Urinary bladder (tissue), 4 donors: Measurements from ENCODE around the gene CFAP300. TPM values are rescaled to one million over a fixed set of nuclear protein-coding genes. Genes with fewer than 3 reads are reported as not detected.

Source experiments
- DNase-seq: peaks from one replicate; pipeline ENCODE4 v3.0.0-alpha.2; 2015; ENCODE audit errors: extremely low spot score
- H3K27ac ChIP-seq: one replicate; pipeline ENCODE4 v1.5.1; 2013; ENCODE audit warnings: low read depth, mild to moderate bottlenecking, moderate library complexity
- H3K36me3 ChIP-seq: one replicate; pipeline ENCODE4 v1.6.1; 2013; ENCODE audit warnings: mild to moderate bottlenecking, moderate library complexity; ENCODE audit not compliant: insufficient read depth
- H3K4me1 ChIP-seq: one replicate; pipeline ENCODE4 v1.6.1; 2013; ENCODE audit warnings: mild to moderate bottlenecking, moderate library complexity; ENCODE audit not compliant: insufficient read depth
- H3K4me3 ChIP-seq: one replicate; pipeline ENCODE4 v1.5.1; 2013; ENCODE audit warnings: low read depth, low read length
- WGBS: extraction: QIAGEN DNeasy Blood & Tissue Kit; methylation state at CpG from one replicate; pipeline ENCODE4 v1.1.7; 2013; 5-methylcytosine and 5-hydroxymethylcytosine counted together
- polyA plus RNA-seq: library from polyadenylated mRNA; stranded (reverse); fragments of 200-250 nt; gene quantifications from one replicate; pipeline ENCODE4 v1.2.3, GENCODE V29; 2013
- small RNA-seq: library from RNA; depleted of rRNA; stranded (forward); fragments of <200 nt; gene quantifications from one replicate; pipeline ENCODE3, GENCODE V24; 2014
- total RNA-seq: library from RNA; depleted of rRNA; stranded (reverse); fragments of >200 nt; gene quantifications from one replicate; pipeline ENCODE4 v1.2.3, GENCODE V29; 2014
- donor health status: healthy with polysubstance abuse.
- donor health status: healthy.

CFAP300 gene
- total and polyA plus RNA-seq, 2 donors, result 3.7 to 5.9 TPM

DNA sequence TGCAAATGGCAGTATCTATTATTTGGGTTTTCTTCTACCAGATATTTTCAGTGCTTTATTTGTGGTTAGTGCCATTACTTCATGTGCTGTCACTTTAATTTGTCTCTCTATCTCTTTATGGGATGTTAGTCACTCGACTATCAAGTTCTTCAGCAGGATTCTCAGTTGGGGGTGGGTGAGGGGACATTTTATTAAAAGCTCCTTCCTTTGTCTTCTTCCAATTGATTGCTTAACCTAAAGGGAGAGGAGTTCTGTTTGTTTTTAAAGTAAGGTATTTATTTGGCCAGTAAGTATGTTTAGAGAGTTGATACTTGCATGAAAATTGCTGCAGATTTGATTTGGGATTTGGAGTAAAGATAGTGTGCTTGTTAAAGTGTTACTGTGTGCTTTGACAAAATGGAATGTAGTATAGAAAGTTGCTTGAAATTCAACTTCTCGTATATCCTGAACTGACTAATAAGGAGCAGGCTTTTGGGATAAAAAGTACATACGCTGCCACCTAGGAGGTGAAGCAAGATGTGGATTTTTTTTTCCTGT is 73.3 kb downstream of the CFAP300 start:
- Histone ChIP-seq H3K36me3 (no peaks in the 10 kb centered on the region), H3K27ac (no peak overlapping the region), H3K4me3 (no peak overlapping the region), H3K4me1 (peaks cover 1% of the 10 kb centered on the region)
- DNase-seq, result no peak
- 29% methylated on average over 3 of the region's 3 CpGs for WGBS

DNA sequence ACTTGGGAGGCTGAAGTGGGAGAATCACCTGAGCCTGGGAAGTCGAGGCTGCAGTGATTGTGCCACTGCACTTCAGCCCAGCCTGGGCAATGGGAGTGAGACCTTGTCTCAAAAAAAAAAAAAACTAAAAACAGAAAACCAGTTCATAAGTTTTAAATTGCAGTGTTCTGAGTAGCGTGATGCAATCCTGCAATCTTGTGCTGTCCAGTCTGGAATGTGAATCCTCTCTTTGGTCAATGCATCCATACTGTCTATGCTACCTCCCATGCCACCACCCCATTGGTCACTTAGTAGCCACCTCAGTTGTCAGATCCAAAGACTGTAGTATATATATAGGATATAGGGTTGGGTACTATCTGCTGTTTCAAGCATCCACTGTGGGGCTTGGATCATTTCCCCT is 74.1 kb downstream of the CFAP300 start:
- DNase-seq, result no peak
- no peaks in the 10 kb centered on the region for H3K36me3 ChIP-seq
- no peak overlapping the region for H3K27ac ChIP-seq
- no peak overlapping the region for H3K4me3 ChIP-seq
- peaks cover 1% of the 10 kb centered on the region for H3K4me1 ChIP-seq
- WGBS, result 90% methylated on average over 2 of the region's 2 CpGs

Small RNA genes lying within 50 kb of the gene (small RNA-seq; reads per million reads assigned to genes)
- not detected for gene RNA5SP535

Other genes with a start within 250 kb of the CFAP300 start
- 8.2 TPM for gene CEP126, start 132.4 kb upstream of the CFAP300 start, total RNA-seq
- 3.2 TPM for gene CEP126, start 132.4 kb upstream of the CFAP300 start, polyA plus RNA-seq
- gene ANGPTL5, start 130.9 kb upstream of the CFAP300 start, total RNA-seq, result not detected
- 0.51 TPM for gene ANGPTL5, start 130.9 kb upstream of the CFAP300 start, polyA plus RNA-seq
- gene YAP1, start 63.0 kb downstream of the CFAP300 start, total RNA-seq, result 129 TPM
- gene YAP1, start 63.0 kb downstream of the CFAP300 start, polyA plus RNA-seq, result 112 TPM